Trophoblast cell (in vitro differentiated cells and primary cell): ENCODE measurements around the gene PLA2G12A.

Source experiments
- DNase-seq, 2 donors: peaks; one replicate each; pipeline ENCODE4 v3.0.0-alpha.2; 2016
- H2AFZ ChIP-seq: 2 replicates; pipeline ENCODE4 v1.6.1; 2013; ENCODE audit warnings: low read length, moderate library complexity, mild to moderate bottlenecking; ENCODE audit not compliant: insufficient read depth, poor library complexity
- H2AK5ac ChIP-seq: 2 replicates; pipeline ENCODE4 v1.6.1; 2013; ENCODE audit warnings: mild to moderate bottlenecking, low read length
- H2BK120ac ChIP-seq: 2 replicates; pipeline ENCODE4 v1.6.1; 2013; ENCODE audit warnings: low read length, mild to moderate bottlenecking, moderate library complexity; ENCODE audit not compliant: insufficient read depth, poor library complexity
- H2BK12ac ChIP-seq: 2 replicates; pipeline ENCODE4 v1.6.1; 2013; ENCODE audit warnings: mild to moderate bottlenecking, low read length, moderate library complexity
- H2BK5ac ChIP-seq: 2 replicates; pipeline ENCODE4 v1.6.1; 2013; ENCODE audit warnings: low read length, low read depth, moderate library complexity, mild to moderate bottlenecking; ENCODE audit not compliant: poor library complexity
- H3K14ac ChIP-seq: 2 replicates; pipeline ENCODE4 v1.6.1; 2013; ENCODE audit warnings: mild to moderate bottlenecking, low read length
- H3K18ac ChIP-seq: 2 replicates; pipeline ENCODE4 v1.6.1; 2013; ENCODE audit warnings: mild to moderate bottlenecking, low read length
- H3K23ac ChIP-seq: 2 replicates; pipeline ENCODE4 v1.6.1; 2013; ENCODE audit warnings: low read length
- H3K27ac ChIP-seq: 2 replicates; pipeline ENCODE4 v1.5.1; 2013; ENCODE audit warnings: low read depth, mild to moderate bottlenecking, inconsistent platforms, low read length, moderate library complexity
- H3K27me3 ChIP-seq: 2 replicates; pipeline ENCODE4 v1.6.1; 2013; ENCODE audit warnings: inconsistent platforms, mild to moderate bottlenecking, low read length, moderate library complexity; ENCODE audit not compliant: insufficient read depth
- H3K36me3 ChIP-seq, 2 experiments: 1 replicate in 1 of 2; 2 replicates in 1 of 2; pipeline ENCODE4 v1.6.1; 2013; ENCODE audit warnings: low read length in 2 of 2, mild to moderate bottlenecking in 2 of 2, moderate library complexity in 1 of 2; ENCODE audit not compliant: insufficient read depth in 2 of 2, control insufficient read depth in 1 of 2
- H3K4ac ChIP-seq: 2 replicates; pipeline ENCODE4 v1.6.1; 2013; ENCODE audit warnings: low read depth, mild to moderate bottlenecking, low read length, moderate library complexity
- H3K4me1 ChIP-seq, 2 experiments: 1 replicate in 1 of 2; 2 replicates in 1 of 2; pipeline ENCODE4 v1.6.1; 2013; ENCODE audit warnings: low read length in 2 of 2, mild to moderate bottlenecking in 2 of 2, moderate library complexity in 1 of 2; ENCODE audit not compliant: insufficient read depth in 2 of 2, control insufficient read depth in 1 of 2
- H3K4me2 ChIP-seq: 2 replicates; pipeline ENCODE4 v1.6.1; 2013; ENCODE audit warnings: inconsistent platforms, mild to moderate bottlenecking, low read length, moderate library complexity
- H3K4me3 ChIP-seq: 2 replicates; pipeline ENCODE4 v1.5.1; 2013; ENCODE audit warnings: mild to moderate bottlenecking, low read depth, low read length, inconsistent platforms
- H3K79me1 ChIP-seq: one replicate; pipeline ENCODE4 v1.6.1; 2013; ENCODE audit warnings: low read length
- H3K79me2 ChIP-seq: 2 replicates; pipeline ENCODE4 v1.6.1; 2013; ENCODE audit warnings: low read length, mild to moderate bottlenecking; ENCODE audit not compliant: control insufficient read depth, insufficient read depth, poor library complexity
- H3K9ac ChIP-seq: 2 replicates; pipeline ENCODE4 v1.6.1; 2013; ENCODE audit warnings: mild to moderate bottlenecking, low read length
- H3K9me3 ChIP-seq: 2 replicates; pipeline ENCODE4 v1.6.1; 2013; ENCODE audit warnings: low read depth, mild to moderate bottlenecking, control low read depth, inconsistent platforms, low read length; ENCODE audit not compliant: insufficient read depth
- H4K12ac ChIP-seq: 2 replicates; pipeline ENCODE4 v1.6.1; 2013; ENCODE audit warnings: low read depth, mild to moderate bottlenecking, low read length, moderate library complexity
- H4K8ac ChIP-seq: 2 replicates; pipeline ENCODE4 v1.6.1; 2013; ENCODE audit warnings: low read depth, mild to moderate bottlenecking, low read length, moderate library complexity
- H4K91ac ChIP-seq: one replicate; pipeline ENCODE4 v1.6.1; 2013; ENCODE audit warnings: low read depth, mild to moderate bottlenecking, low read length, moderate library complexity
- WGBS: extraction: QIAGEN DNeasy Blood & Tissue Kit; methylation state at CpG from one replicate; pipeline ENCODE4 v1.1.7; 2013; ENCODE audit warnings: missing lambda C conversion rate; ENCODE audit not compliant: insufficient read length, insufficient coverage; ENCODE audit errors: extremely low coverage; 5-methylcytosine and 5-hydroxymethylcytosine counted together

Gene PLA2G12A

DNA sequence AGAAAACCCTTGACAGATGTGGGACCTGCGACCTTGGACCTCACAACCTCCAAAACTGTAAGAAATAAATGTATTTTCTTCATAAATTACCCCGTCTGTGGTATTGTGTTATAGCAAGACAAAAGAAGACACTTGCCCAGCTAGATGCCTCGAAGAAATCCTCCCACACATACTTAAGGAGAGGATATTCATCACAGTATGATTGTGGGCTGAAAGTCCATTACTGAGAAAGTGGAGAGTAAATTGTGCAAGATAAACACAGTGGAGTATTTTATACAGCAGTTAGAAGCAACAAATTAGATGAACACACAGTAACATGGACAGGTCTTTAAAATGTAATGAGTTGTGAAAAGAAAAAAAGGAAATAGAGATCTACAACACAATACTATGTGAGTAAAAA is 25.8 kb upstream of the PLA2G12A start:
- no peak overlapping the region for H3K9ac ChIP-seq
- no peaks in the 10 kb centered on the region for H3K9me3 ChIP-seq
- H3K4me2 ChIP-seq: no peak overlapping the region
- no peak for DNase-seq
- H3K4me1 ChIP-seq: no peaks in the 10 kb centered on the region
- no CpG with 5 or more reads among the region's 3 CpGs for WGBS
- H4K12ac ChIP-seq: no peak overlapping the region
- H2AK5ac ChIP-seq: no peak overlapping the region
- H4K8ac ChIP-seq: no peak overlapping the region
- H2BK12ac ChIP-seq: no peak overlapping the region
- no peak overlapping the region for H2BK5ac ChIP-seq
- H3K4ac ChIP-seq: no peak overlapping the region
- H2BK120ac ChIP-seq: no peak overlapping the region
- no peak overlapping the region for H3K18ac ChIP-seq
- no peaks in the 10 kb centered on the region for H3K79me2 ChIP-seq
- no peak overlapping the region for H3K27ac ChIP-seq
- no peak overlapping the region for H3K14ac ChIP-seq
- no peak overlapping the region for H3K4me3 ChIP-seq
- H2AFZ ChIP-seq: no peak overlapping the region
- no peaks in the 10 kb centered on the region for H3K27me3 ChIP-seq
- H3K36me3 ChIP-seq: no peaks in the 10 kb centered on the region
- H3K23ac ChIP-seq: no peak overlapping the region
- H3K79me1 ChIP-seq: no peaks in the 10 kb centered on the region
- H4K91ac ChIP-seq: no peak overlapping the region

DNA sequence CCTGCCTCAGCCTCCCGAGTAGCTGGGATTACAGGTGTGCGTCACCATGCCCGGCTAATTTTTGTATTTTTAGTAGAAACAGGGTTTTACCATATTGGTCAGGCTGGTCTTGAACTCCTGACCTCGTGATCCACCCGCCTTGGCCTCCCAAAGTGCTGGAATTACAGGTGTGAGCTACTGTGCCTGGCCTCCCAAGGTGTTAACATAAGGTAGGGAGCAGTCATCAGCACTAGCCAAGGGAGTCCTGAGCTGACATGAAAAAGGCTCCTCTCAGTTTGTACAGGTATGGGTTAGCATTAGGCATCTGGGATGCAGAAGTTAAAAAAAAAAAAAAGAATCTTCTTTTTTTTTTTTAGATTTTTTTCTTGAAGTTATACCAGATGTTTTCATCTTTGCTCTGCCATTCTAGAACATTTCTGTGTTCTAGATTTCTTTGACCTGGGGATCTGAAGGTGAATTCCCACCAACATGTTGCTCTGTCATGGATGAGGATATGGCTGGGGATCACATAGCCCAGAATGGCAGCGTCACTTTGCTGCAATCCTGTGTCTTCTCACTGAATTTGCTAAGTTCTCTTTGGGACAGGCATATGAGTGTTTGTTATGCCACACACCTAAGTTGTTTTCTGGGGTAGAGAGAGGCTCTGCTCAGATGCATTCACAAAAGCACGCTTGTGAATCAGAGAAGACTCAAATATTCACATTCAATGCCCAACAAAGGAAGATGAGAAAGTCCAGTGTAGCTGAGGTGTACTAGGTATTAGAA is 24.4 kb upstream of the PLA2G12A start:
- Histone ChIP-seq H3K4me3 (no peak overlapping the region), H3K27me3 (no peaks in the 10 kb centered on the region), H3K14ac (no peak overlapping the region), H3K36me3 (no peaks in the 10 kb centered on the region), H2BK120ac (no peak overlapping the region), H3K4ac (no peak overlapping the region), H3K9ac (no peak overlapping the region), H2AFZ (no peak overlapping the region), H3K4me2 (no peak overlapping the region), H3K23ac (no peak overlapping the region), H4K12ac (no peak overlapping the region), H2AK5ac (no peak overlapping the region), H4K8ac (no peak overlapping the region), H2BK12ac (no peak overlapping the region), H3K79me2 (no peaks in the 10 kb centered on the region), H3K4me1 (no peaks in the 10 kb centered on the region), H3K9me3 (no peaks in the 10 kb centered on the region), H2BK5ac (no peak overlapping the region), H4K91ac (no peak overlapping the region), H3K18ac (no peak overlapping the region), H3K27ac (no peak overlapping the region), H3K79me1 (no peaks in the 10 kb centered on the region)
- no CpG with 5 or more reads among the region's 7 CpGs for WGBS
- DNase-seq: no peak

DNA sequence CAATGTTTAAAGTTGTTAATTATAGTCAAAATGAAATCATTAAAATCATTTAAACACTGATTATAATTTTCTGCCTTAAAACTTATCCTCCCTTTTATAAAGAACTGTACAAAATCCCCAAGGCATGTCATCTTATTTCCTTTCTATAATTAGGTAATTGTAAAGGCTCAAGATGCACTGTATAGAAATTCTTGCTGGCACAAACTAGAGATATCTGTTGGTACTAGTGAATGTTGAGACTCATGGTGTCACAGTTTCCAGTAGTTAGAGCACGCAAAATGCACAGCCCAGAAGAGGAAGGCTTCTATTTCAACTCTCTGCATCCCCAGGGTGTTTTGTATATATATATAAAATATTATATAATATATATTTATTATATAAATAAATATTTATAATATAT is 22.7 kb upstream of the PLA2G12A start:
- H2BK5ac ChIP-seq: no peak overlapping the region
- H3K23ac ChIP-seq: no peak overlapping the region
- no peak for DNase-seq
- no peak overlapping the region for H3K9ac ChIP-seq
- H2AFZ ChIP-seq: no peak overlapping the region
- no peak overlapping the region for H3K27ac ChIP-seq
- no peak overlapping the region for H3K18ac ChIP-seq
- H3K4me3 ChIP-seq: no peak overlapping the region
- H3K4me1 ChIP-seq: no peaks in the 10 kb centered on the region
- no peak overlapping the region for H4K91ac ChIP-seq
- no peaks in the 10 kb centered on the region for H3K27me3 ChIP-seq
- H4K8ac ChIP-seq: no peak overlapping the region
- no peaks in the 10 kb centered on the region for H3K79me2 ChIP-seq
- H2AK5ac ChIP-seq: no peak overlapping the region
- H3K4me2 ChIP-seq: no peak overlapping the region
- H2BK12ac ChIP-seq: no peak overlapping the region
- H3K79me1 ChIP-seq: no peaks in the 10 kb centered on the region
- H3K36me3 ChIP-seq: no peaks in the 10 kb centered on the region
- no peak overlapping the region for H4K12ac ChIP-seq
- no peak overlapping the region for H2BK120ac ChIP-seq
- WGBS: no CpG with 5 or more reads among the region's 1 CpG
- no peak overlapping the region for H3K14ac ChIP-seq
- H3K9me3 ChIP-seq: no peaks in the 10 kb centered on the region
- H3K4ac ChIP-seq: no peak overlapping the region

GRCh38 chr4:109751852-109752251 is 22.0 kb upstream of the PLA2G12A start:
- Histone ChIP-seq H3K23ac (no peak overlapping the region), H3K14ac (no peak overlapping the region), H2BK120ac (no peak overlapping the region), H2BK5ac (no peak overlapping the region), H3K27ac (no peak overlapping the region), H3K9ac (no peak overlapping the region), H3K79me2 (no peaks in the 10 kb centered on the region), H4K91ac (no peak overlapping the region), H3K9me3 (no peaks in the 10 kb centered on the region), H3K36me3 (no peaks in the 10 kb centered on the region), H3K27me3 (no peaks in the 10 kb centered on the region), H4K8ac (no peak overlapping the region), H3K18ac (no peak overlapping the region), H3K4me3 (no peak overlapping the region), H2AK5ac (no peak overlapping the region), H3K4me2 (no peak overlapping the region), H2AFZ (no peak overlapping the region), H3K4me1 (no peaks in the 10 kb centered on the region), H3K4ac (no peak overlapping the region), H3K79me1 (no peaks in the 10 kb centered on the region), H4K12ac (no peak overlapping the region), H2BK12ac (no peak overlapping the region)
- no CpG with 5 or more reads among the region's 4 CpGs for WGBS
- DNase-seq: no peak
